Naive thymus-derived CD4-positive, alpha-beta T cell (primary cell): ENCODE data around the gene C14orf180. TPM values are rescaled to one million over a fixed set of nuclear protein-coding genes. Genes with fewer than 3 reads are reported as not detected.

Experiments used
- ATAC-seq: fragments of 150-1000 bp; cut with Tn5 transposase; 2 replicates; pipeline ENCODE4 v1.10.0; 2021; ENCODE audit warnings: mild to moderate bottlenecking, moderate library complexity
- CTCF ChIA-PET: fragments of 350-600 bp; sonication (Branson Sonifier 250); formaldehyde crosslinking; loops from one replicate; lab custom pipeline; 2021; ENCODE audit warnings: antibody characterized with exemption; lab: Charles Lee
- POLR2A ChIA-PET: fragments of 350-600 bp; sonication (Branson Sonifier 250); formaldehyde crosslinking; loops from one replicate; lab custom pipeline; 2021; ENCODE audit warnings: antibody characterized with exemption, inconsistent platforms; lab: Charles Lee
- DNase-seq, 9 donors: peaks; one replicate each; pipeline versions ENCODE4 v3.0.0 to v3.0.0-alpha.2; 2020 to 2022; ENCODE audit warnings: mixed read lengths in 1 of 9
- H3K27ac ChIP-seq: one replicate; pipeline ENCODE4 v1.7.0; 2013; ENCODE audit warnings: mild to moderate bottlenecking, low read depth, low read length, moderate library complexity
- H3K27me3 ChIP-seq, 2 donors: one replicate each; pipeline ENCODE4 v1.7.0; 2013; ENCODE audit warnings: low read length in 2 of 2, mild to moderate bottlenecking in 2 of 2, moderate library complexity in 2 of 2; ENCODE audit not compliant: control insufficient read depth in 2 of 2, insufficient read depth in 2 of 2
- H3K36me3 ChIP-seq, 3 experiments: 1 replicate in 2 of 3; 2 replicates in 1 of 3; pipeline ENCODE4 v1.7.0; 2013; ENCODE audit warnings: low read length in 3 of 3, mild to moderate bottlenecking in 3 of 3, moderate library complexity in 1 of 3; ENCODE audit not compliant: insufficient read depth in 3 of 3, control insufficient read depth in 2 of 3
- H3K4me1 ChIP-seq, 2 donors: one replicate each; pipeline ENCODE4 v1.7.0; 2013; ENCODE audit warnings: low read length in 2 of 2, mild to moderate bottlenecking in 2 of 2, moderate library complexity in 1 of 2; ENCODE audit not compliant: control insufficient read depth in 2 of 2, insufficient read depth in 2 of 2
- H3K4me3 ChIP-seq: 2 replicates; pipeline ENCODE4 v1.7.0; 2013; ENCODE audit warnings: mild to moderate bottlenecking, low read length
- H3K9me3 ChIP-seq, 3 experiments: 1 replicate in 2 of 3; 2 replicates in 1 of 3; pipeline ENCODE4 v1.7.0; 2013; ENCODE audit warnings: low read length in 3 of 3; ENCODE audit not compliant: control insufficient read depth in 2 of 3
- H3K27ac Mint-ChIP-seq, 9 donors: one replicate each; pipeline ENCODE4 v1.8.0; 2020 to 2022; ENCODE audit warnings: mixed read lengths in 9 of 9, mild to moderate bottlenecking in 8 of 9, moderate library complexity in 5 of 9, inconsistent platforms in 2 of 9
- H3K27me3 Mint-ChIP-seq, 5 donors: one replicate each; pipeline ENCODE4 v1.8.0; 2021 to 2022; ENCODE audit warnings: mixed read lengths in 5 of 5, mild to moderate bottlenecking in 1 of 5
- H3K36me3 Mint-ChIP-seq, 5 donors: one replicate each; pipeline ENCODE4 v1.8.0; 2020 to 2022; ENCODE audit warnings: mixed read lengths in 5 of 5, mild to moderate bottlenecking in 3 of 5, inconsistent platforms in 1 of 5
- H3K4me1 Mint-ChIP-seq, 7 donors: one replicate each; pipeline ENCODE4 v1.8.0; 2020 to 2022; ENCODE audit warnings: mixed read lengths in 7 of 7, mild to moderate bottlenecking in 3 of 7, inconsistent platforms in 1 of 7
- H3K4me3 Mint-ChIP-seq, 10 donors: one replicate each; pipeline ENCODE4 v1.8.0; 2020 to 2022; ENCODE audit warnings: mild to moderate bottlenecking in 10 of 10, mixed read lengths in 10 of 10, moderate library complexity in 6 of 10, inconsistent platforms in 2 of 10
- H3K9me3 Mint-ChIP-seq, 11 donors: one replicate each; pipeline ENCODE4 v1.8.0; 2020 to 2022; ENCODE audit warnings: mixed read lengths in 11 of 11, mild to moderate bottlenecking in 4 of 11, inconsistent platforms in 1 of 11, moderate library complexity in 1 of 11
- intact Hi-C, 2 donors: fragments of 100-400 bp; cut with micrococcal nuclease; formaldehyde crosslinking; loops; one replicate each; pipeline ENCODE4 v1.15.1; 2023
- polyA plus RNA-seq, 2 donors: library from polyadenylated mRNA; unstranded; fragments of 300-500 nt; fragmentation: Illumina TruSeq; gene quantifications; one replicate each; pipeline ENCODE4 v1.2.3, GENCODE V29; 2021
- total RNA-seq, 6 experiments: library from RNA in 5 of 6; stranded (reverse) in 5 of 6; gene quantifications; 1 replicate in 5 of 6; 2 replicates in 1 of 6; pipeline ENCODE4 v1.2.3 and lab custom pipeline; 2021 to 2026

C14orf180 gene
- total RNA-seq (not detected), polyA plus RNA-seq (not detected), total RNA-seq (lab: John Stamatoyannopoulos, UW) (not detected)

DNA sequence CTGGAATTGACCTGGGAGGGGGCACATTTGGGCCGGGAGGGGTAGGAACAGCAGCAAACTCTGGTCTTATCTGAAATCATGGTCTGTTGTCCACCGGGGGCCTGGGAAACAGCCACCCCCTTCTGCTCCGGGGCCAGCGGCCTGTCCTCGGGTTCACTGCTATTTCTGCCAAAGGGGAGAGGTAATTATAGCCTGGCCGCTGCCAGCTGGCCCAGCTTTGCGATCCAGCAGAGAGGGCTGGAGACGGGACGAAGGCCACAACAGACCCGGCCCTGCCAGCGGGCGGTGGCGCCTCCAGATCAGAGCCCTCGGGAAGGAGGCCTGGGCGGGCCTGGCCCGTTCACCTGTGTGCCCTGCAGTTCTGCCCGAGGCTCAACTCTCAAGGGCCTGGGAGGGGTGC lies at the start of gene C14orf180:
Gene C14orf180 (plus strand): TSS at position 258 of the 400 bp plus-strand sequence. CDS start 6,667 bp downstream, outside the sequence.
- ATAC-seq (no peak), DNase-seq (no peak)
- no peak within 1 kb of the TSS for H3K4me3 ChIP-seq
- H3K4me1 ChIP-seq, result no peaks in the 10 kb centered on the region
- H3K9me3 ChIP-seq, result no peaks in the 10 kb centered on the region
- H3K4me3 Mint-ChIP-seq, result no peak within 1 kb of the TSS
- ChIA-PET POLR2A (no interaction called here), CTCF (no interaction called here)
- no peak within 1 kb of the TSS for H3K27ac ChIP-seq
- no peak within 1 kb of the TSS for H3K27ac Mint-ChIP-seq
- peaks cover 0 to 5% (median 0%) of the 10 kb centered on the region in 5 donors for H3K27me3 Mint-ChIP-seq
- H3K27me3 ChIP-seq, result no peaks in the 10 kb centered on the region
- intact Hi-C loops, result no loop called here
- no peaks in the 10 kb centered on the region for H3K36me3 ChIP-seq
- no peaks in the 10 kb centered on the region for H3K4me1 Mint-ChIP-seq
- no peaks in the 10 kb centered on the region for H3K9me3 Mint-ChIP-seq
- no peaks in the 10 kb centered on the region for H3K36me3 Mint-ChIP-seq

DNA sequence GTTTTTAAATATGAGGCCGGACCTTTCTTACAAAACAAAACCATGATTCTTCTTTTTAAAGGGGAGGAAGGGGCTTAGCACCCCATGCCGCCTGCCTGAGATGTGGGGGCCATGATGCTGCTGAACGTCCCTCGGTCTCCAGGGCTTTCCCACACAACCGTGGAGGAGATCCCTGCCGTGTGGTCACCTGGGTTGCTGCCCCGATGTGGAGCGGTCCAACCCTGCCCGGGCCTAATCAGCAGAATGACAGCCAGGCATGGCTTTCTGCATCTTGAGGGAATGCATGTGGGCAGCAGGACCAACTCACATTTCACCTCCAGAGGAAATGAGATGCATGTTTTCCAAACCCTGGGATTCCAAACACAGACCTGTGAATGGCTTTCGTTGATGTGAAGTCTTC lies 48.9 kb upstream of the C14orf180 start:
- Histone ChIP-seq H3K27me3 (no peaks in the 10 kb centered on the region), H3K4me3 (no peak overlapping the region), H3K36me3 (no peaks in the 10 kb centered on the region), H3K9me3 (peaks cover 0 to 15% (median 6%) of the 10 kb centered on the region in 3 experiments), H3K27ac (no peak overlapping the region), H3K4me1 (no peaks in the 10 kb centered on the region)
- Mint-ChIP-seq H3K9me3 (peaks cover 4 to 44% (median 20%) of the 10 kb centered on the region in 11 donors), H3K4me1 (peaks cover 0 to 22% (median 17%) of the 10 kb centered on the region in 7 donors), H3K36me3 (peaks cover 0 to 21% (median 3%) of the 10 kb centered on the region in 5 donors), H3K27me3 (peaks cover 0 to 16% (median 12%) of the 10 kb centered on the region in 5 donors), H3K27ac (no peak overlapping the region), H3K4me3 (no peak overlapping the region)
- ChIA-PET POLR2A (no interaction called here), CTCF (no interaction called here)
- no peak for DNase-seq
- no peak for ATAC-seq
- intact Hi-C loops, result no loop called here

- intact Hi-C loops, result no loop called here
- no peak for ATAC-seq
- Mint-ChIP-seq H3K27ac (no peak overlapping the region), H3K4me3 (no peak overlapping the region), H3K9me3 (peaks cover 4 to 39% (median 20%) of the 10 kb centered on the region in 11 donors), H3K4me1 (peaks cover 0 to 18% (median 15%) of the 10 kb centered on the region in 7 donors), H3K36me3 (peaks cover 0 to 17% (median 3%) of the 10 kb centered on the region in 5 donors), H3K27me3 (peaks cover 0 to 17% (median 12%) of the 10 kb centered on the region in 5 donors)
- H3K27me3 ChIP-seq, result no peaks in the 10 kb centered on the region
- DNase-seq, result no peak
- H3K27ac ChIP-seq, result no peak overlapping the region
- H3K4me1 ChIP-seq, result no peaks in the 10 kb centered on the region
- POLR2A ChIA-PET, result no interaction called here
- no peaks in the 10 kb centered on the region for H3K36me3 ChIP-seq
- H3K4me3 ChIP-seq, result no peak overlapping the region
- peaks cover 0 to 15% (median 6%) of the 10 kb centered on the region in 3 experiments for H3K9me3 ChIP-seq
- CTCF ChIA-PET, result no interaction called here
These were observed 48.0 kb upstream of the C14orf180 start for GRCh38 chr14:104531421-104532190.

GRCh38 chr14:104532191-104532555 lies 47.4 kb upstream of the C14orf180 start:
- Mint-ChIP-seq H3K27ac (no peak overlapping the region), H3K36me3 (peaks cover 0 to 14% (median 3%) of the 10 kb centered on the region in 5 donors), H3K4me1 (peaks cover 0 to 13% (median 9%) of the 10 kb centered on the region in 7 donors), H3K27me3 (peaks cover 0 to 21% (median 13%) of the 10 kb centered on the region in 5 donors), H3K4me3 (no peak overlapping the region), H3K9me3 (peaks cover 4 to 36% (median 19%) of the 10 kb centered on the region in 11 donors)
- ChIA-PET POLR2A (no interaction called here), CTCF (no interaction called here)
- no peak for DNase-seq
- Histone ChIP-seq H3K27me3 (no peaks in the 10 kb centered on the region), H3K27ac (no peak overlapping the region), H3K4me1 (no peaks in the 10 kb centered on the region), H3K36me3 (no peaks in the 10 kb centered on the region), H3K4me3 (no peak overlapping the region), H3K9me3 (peaks cover 0 to 15% (median 6%) of the 10 kb centered on the region in 3 experiments)
- ATAC-seq, result no peak
- intact Hi-C loops, result no loop called here

DNA sequence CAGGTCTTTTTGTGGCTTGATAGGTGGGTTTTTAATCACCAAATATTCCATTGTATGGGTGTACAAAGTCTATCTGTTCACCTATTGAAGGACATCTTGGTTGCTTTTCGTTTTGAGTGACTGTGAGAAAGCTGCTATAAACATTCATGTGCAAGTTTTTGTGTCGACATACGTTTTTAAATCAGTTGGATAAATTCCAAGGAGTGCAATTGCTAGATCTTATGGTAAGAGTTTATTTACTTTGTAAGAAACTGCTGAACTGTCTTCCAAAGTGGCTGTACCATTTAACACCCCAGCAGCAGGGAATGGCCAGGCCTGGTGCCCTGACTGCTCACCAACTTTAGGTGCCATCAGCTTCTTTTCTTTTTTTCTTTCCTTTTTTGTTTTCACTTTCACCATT lies 45.5 kb upstream of the C14orf180 start:
- Mint-ChIP-seq H3K4me1 (peaks cover 0 to 5% (median 3%) of the 10 kb centered on the region in 7 donors), H3K27ac (no peak overlapping the region), H3K4me3 (no peak overlapping the region), H3K36me3 (no peaks in the 10 kb centered on the region), H3K27me3 (peaks cover 0 to 21% (median 13%) of the 10 kb centered on the region in 5 donors), H3K9me3 (peaks cover 2 to 20% (median 6%) of the 10 kb centered on the region in 11 donors)
- ChIA-PET POLR2A (no interaction called here), CTCF (no interaction called here)
- DNase-seq (no peak), ATAC-seq (no peak)
- Histone ChIP-seq H3K4me3 (no peak overlapping the region), H3K27me3 (no peaks in the 10 kb centered on the region), H3K4me1 (no peaks in the 10 kb centered on the region), H3K36me3 (no peaks in the 10 kb centered on the region), H3K9me3 (peaks cover 0 to 6% (median 0%) of the 10 kb centered on the region in 3 experiments), H3K27ac (no peak overlapping the region)
- intact Hi-C loops, result no loop called here

DNA sequence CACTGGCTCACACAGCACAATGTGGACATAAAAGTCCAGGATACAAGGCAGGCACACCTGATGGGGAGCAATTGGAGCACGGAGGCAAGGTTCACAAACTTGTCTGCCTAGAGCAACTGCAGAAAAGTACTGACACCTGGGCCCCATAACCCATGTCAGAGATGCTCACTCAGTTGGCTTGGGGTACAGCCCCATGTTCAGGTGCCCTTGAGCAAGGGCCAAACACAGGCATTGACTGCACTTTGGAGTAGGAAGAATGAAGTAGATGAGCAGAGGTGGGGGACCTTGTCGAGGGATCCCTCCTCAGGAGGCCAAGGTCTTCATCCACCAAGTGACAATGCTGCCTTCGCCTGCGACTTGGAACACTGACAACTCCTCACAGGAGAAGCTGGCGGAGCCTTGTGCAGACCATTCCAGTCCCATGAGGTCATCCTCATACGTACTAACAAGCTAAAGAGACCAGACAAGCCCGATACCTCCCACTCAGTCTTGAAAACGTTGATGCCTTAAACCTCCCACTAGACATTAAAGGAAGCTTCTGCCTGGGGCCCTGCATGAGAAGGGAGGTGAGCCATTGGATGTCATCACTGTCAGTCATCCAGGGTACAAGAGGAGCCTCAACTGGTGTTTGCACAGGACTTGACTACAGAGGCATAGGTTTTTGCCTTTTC lies 42.5 kb upstream of the C14orf180 start:
- CTCF ChIA-PET, result no interaction called here
- no peak for ATAC-seq
- Histone ChIP-seq H3K36me3 (no peaks in the 10 kb centered on the region), H3K27ac (no peak overlapping the region), H3K9me3 (peaks cover 0 to 6% (median 0%) of the 10 kb centered on the region in 3 experiments), H3K4me3 (no peak overlapping the region), H3K4me1 (no peaks in the 10 kb centered on the region), H3K27me3 (no peaks in the 10 kb centered on the region)
- Mint-ChIP-seq H3K4me3 (no peak overlapping the region), H3K9me3 (peaks cover 2 to 20% (median 6%) of the 10 kb centered on the region in 11 donors), H3K27ac (peak overlapping the region in 1 of 9 donors; percentile 70), H3K4me1 (peaks cover 0 to 5% (median 3%) of the 10 kb centered on the region in 7 donors), H3K36me3 (no peaks in the 10 kb centered on the region), H3K27me3 (peaks cover 6 to 22% (median 10%) of the 10 kb centered on the region in 5 donors)
- no peak for DNase-seq
- POLR2A ChIA-PET, result no interaction called here
- intact Hi-C loops, result no loop called here
